A172 (cell line): ENCODE data around the gene BABAM2. TPM values are rescaled to one million over a fixed set of nuclear protein-coding genes. Genes with fewer than 3 reads are reported as not detected.
A peak's percentile ranks its signal among the peaks of the same experiment; 100 is the strongest.
"Not testable (repeated sequence)": the region's sequence is repeated elsewhere in the genome, so short reads cannot be mapped to it uniquely, and the experiment has no call there.

ENCODE experiments used
- DNase-seq: peaks from one replicate; pipeline ENCODE4 v3.0.0-alpha.2; 2015; ENCODE audit warnings: low spot score
- total RNA-seq: library from RNA; depleted of rRNA; stranded (reverse); fragments of >200 nt; shearing (Covaris generic); gene quantifications from 2 replicates; pipeline ENCODE4 v1.2.3, GENCODE V29; 2014

BABAM2 gene
- total RNA-seq, 1 experiment from 2014 or later = 36.5 TPM

DNA sequence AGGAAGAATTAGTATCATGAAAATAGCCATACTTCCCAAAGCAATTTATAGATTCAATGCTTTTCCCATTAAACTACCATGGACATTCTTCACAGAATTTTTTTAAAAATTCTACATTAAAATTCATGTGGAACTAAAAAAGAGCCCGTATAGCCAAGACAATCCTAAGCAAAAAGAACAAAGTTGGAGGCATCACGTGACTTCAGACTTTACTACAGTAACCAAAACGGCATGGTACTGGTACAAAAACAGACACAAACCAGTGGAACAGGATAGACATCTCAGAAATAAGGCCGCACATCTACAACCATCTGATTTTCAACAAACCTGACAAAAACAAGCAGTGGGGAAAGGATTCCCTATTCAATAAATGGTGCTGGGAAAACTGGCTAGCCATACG lies 440.2 kb downstream of the BABAM2 start:
- DNase-seq = not testable (repeated sequence)

DNA sequence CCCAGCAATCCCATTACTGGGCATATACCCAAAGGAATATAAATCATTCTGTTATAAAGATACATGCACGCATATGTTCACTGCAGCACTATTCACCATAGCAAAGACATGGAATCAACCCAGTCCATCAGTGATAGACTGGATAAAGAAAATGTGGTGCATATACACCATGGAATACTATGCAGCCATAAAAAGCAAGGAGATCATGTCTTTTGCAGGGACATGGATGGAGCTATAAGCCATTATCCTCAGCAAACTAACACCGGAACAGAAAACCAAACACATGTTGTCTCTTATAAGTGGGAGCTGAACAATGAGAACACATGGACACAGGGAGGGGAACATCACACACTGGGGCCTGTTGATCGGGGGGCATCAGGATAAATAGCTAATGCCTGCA lies 441.3 kb downstream of the BABAM2 start:
- not testable (repeated sequence) for DNase-seq

DNA sequence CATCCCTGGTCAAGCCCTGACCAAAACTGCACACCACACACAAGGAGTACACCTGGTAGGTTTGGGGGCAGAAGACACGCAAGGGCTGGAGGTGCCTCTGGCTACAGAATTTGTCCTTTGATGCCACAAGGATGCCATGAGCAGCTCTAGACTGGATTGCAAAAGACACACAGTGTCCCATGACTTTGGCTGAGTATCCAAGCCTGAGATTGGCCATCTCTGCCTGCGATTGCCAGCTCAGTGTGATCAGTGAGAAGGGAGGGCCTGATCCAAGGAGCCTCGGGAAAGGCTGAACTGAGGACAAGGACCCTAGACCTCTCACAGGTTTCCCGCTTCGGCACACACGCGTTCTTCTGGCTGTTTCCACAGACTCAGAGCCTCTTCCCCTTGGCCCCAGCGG lies 442.2 kb downstream of the BABAM2 start:
- DNase-seq = no peak

DNA sequence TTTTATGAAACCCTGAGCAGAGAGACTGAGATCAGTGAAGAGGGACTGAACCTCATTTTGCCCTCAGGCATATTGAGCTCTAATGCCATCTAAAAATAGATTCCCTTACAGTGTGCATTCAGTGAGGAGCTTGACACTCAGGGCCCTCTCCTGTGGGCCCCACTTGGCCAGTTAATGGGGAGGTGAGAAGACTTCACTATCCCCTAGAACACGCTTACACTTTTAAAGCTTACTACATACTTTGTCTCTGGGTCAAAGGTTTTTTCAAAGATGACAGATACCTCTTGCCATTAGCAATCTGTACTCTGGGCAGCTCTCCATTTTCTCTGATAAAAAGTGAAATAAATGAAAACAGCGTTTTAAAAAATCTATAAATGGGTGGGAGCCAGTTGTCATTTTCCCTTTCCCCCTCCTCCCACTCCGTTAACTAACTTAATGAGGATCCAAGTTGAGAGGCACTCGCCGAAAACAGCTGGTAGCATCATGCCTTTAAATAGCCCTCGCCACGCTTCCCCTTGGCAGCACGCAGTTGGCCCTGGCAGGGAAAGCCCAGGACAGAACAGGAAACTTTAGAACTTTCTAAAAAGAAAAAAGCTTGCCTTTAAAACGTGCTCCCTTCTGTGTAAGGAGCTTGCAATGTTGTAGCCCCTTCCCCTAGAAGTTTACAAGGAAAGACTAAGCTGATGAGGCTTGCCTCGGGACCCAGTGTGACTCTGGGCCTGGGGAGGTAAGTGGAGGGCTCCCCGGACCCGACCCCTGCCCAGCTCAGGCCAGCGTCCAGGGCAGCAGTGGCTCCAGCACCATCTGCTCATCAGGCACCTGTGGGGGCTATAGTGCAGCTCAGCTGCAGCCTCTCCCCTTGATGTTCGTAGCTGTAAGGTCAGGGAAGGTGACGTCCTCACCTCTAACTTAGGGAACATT lies 443.3 kb downstream of the BABAM2 start:
- no peak for DNase-seq

DNA sequence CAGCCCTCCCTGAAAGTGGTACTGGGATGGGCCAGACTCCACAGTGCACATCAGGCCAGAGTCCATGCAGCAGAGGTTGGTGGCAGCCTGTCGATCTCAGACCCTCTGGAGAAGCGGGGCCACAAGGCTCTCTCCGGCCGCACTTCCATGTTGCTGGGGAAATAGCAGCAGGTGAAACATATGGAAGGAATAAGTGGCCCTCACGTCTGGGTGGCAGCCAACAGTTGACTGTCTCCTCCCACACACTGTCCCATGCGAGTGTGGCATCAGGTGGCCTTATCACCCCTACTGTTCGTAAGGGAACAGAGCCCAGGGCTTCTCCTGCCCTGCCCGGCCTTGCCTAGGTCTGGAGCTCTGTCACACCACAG lies 444.0 kb downstream of the BABAM2 start:
- DNase-seq = no peak

DNA sequence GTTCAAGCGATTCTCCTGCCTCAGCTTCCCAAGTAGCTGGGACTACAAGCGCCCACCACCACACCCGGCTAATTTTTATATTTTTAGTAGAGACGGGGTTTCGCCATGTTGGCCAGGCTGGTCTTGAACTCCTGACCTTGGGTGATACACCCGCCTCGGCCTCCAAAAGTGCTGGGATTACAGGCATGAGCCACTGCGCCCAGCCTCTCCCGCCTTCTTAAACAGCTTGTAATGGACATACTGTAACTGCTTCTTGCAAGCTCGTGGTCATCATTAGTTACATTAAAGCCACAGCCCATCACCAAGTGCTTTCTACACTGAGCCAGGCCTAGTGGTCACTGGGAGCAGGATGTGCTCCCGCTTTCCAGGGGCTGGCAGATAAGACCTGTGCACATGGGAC lies 444.7 kb downstream of the BABAM2 start:
- not testable (repeated sequence) for DNase-seq

DNA sequence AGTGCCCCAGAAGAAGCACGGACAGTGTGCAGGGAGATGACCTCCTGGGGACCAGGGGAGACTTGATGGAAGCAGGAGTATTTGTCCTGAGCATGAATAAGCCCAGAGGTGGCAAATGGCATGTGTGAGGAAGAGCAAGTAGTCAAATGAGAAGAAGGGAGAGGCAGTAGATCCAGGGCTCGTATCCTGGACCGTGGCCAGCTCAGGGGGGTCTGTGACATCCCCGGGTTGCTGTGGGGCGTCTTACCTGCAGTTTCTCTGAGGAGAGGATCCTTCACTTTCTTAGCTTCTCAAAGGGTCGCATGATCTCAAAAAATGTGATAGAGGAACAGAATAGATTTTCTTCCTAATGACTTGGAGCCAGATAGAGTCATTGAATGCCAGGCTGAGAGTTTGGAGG lies 445.1 kb downstream of the BABAM2 start:
- DNase-seq = no peak

DNA sequence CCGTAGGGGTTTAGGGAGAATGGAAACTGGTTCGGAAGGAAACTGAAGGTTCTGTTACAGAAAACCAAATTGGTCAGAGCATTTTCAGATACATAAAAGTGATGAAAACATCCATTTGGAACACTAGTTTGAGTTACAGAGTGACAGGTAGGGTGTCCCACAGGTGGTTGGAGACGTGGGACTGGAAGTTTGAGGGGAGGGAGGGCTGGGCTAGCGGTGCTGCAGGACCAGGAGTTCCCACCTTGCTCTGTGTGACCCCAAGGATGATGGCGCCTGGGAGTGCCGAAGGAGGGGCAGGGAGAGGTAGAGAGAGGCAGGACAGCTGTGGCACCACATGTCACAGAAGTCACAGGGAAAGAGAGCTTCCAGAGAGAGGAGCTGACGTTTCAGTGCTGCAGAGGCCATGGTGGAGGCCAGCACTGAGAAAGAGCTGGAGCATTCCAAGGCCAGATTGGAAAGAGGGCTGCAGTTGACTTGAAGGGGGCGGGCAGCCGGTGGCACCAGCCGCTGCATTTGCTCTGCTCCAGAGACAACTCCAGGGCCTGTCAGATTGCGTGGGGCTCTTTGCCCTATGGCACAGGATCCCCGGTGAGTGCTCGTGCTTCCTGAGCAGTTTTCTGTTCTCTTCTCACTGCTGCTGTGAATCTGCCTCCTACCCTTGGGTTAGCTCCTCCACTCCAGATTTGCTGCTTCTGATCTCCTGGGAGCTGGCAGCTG lies 445.9 kb downstream of the BABAM2 start:
- no peak for DNase-seq

DNA sequence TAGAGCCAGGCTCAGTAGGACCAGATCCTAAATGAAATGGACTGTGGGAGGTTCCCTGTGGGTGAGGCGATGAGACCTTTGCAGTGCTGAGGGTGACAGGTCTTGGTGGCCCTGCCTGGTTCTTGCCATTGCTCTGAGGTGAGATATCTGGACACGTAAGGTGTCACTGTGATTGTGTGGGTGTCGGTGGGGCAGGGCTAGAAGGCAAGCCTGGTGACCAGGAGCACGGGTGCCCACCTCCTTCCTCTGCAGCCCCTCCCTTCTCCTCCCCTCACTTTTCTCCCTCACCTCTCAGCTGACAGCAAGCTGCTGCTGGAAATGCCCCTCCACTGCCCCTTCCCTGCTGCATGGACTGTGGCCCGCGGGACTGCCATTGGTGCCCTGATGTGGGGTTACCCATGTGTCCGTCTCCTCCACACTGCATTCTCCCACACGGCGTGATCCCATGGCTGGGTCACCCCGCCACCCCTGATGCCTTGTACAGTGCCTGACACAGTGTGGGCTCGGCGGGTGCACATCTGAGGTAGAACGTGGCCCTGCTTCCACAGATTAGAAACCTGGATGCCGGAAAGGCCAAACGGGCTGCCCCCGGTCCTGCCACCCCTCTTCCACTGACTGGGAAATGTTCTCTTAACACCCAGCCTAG lies 446.6 kb downstream of the BABAM2 start:
- no peak for DNase-seq

DNA sequence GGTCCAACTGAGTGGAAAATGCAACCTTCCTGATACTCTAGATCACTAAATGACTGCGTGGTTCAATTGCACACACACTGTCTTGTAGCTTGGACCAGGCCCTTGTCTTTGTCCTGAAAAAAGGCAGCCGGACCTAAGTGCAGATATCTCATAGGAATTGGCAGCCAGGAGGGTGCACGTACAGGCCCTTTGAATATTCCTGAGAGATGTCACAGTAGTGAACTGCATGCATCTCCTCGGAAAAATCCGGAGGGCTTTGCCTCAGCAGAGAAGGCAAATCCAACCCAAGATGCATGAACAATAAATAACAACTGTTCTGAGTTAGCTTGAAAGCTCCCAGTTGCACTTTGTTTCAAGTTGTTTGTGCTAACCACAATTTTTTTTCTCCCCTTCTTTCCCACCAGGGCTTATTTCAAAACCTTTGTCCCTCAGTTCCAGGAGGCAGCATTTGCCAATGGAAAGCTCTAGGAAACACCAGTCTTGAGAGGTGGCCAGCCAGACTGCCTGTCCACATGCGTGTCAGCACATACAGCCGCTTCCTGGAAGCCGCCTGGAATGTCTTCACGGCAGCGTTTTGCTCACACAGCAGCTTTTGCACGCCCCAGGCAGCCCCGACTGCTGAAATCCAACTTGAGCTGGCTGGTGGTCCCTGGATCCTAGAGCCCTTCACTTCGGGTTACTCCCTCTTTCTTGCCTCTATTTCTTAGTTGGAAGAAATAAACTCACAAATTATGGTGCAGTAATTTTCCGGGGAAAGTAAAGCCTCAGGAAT lies 447.7 kb downstream of the BABAM2 start:
- no peak for DNase-seq

DNA sequence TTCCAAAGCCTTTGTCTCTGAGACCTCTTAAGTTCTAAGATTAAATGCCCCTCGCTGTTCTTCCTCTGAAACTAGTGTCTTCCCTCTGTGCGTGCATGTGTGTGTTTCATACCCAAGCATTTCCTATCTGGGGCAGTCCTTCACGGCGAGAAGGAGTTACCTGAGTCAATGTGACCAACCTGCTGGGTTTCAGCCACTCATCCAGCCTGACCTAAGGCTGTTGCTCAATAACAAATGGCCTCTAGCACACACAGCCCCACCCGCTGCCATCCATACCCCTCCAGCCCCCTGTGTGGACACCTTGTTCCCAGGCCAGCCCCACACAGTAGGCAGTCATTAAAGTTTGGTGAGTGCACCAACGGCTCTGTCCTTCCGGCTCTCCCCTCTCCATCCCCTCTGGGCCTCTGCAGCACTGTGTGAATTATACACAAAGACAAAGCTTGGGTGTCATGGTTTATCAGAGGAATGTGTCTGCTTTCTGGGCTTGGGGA lies 448.3 kb downstream of the BABAM2 start:
- no peak for DNase-seq

DNA sequence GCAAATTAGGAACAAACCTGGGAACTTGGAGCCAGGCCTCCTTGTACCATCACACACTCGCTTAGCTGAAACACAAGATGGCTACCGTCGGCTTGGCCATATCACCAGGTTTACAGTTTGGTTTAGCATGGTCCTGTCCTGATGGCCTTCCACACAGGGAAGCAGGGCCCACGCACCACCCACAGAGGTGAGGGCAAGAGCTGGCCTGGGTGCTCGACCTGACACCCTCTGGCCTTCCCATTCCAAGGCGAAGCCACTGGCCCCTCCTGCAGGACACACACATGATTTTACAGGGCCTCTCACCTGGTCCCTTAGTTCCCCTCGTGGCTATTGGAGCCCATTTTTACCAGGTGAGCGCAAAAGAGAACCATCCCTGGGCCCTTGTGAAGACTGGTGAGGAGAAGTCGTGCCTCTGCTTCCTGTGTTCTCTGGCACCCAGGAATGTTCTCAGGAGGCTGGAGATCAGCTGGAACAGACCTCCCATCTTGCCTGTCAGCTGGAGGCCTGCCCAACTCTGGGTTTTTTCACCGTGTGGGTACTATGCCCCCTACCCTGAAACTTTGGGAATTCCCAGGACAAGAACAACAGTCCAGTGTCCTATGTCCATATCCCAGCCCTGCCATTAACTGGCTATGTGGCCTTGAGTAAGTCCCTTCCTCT lies 449.1 kb downstream of the BABAM2 start:
- DNase-seq = no peak

DNA sequence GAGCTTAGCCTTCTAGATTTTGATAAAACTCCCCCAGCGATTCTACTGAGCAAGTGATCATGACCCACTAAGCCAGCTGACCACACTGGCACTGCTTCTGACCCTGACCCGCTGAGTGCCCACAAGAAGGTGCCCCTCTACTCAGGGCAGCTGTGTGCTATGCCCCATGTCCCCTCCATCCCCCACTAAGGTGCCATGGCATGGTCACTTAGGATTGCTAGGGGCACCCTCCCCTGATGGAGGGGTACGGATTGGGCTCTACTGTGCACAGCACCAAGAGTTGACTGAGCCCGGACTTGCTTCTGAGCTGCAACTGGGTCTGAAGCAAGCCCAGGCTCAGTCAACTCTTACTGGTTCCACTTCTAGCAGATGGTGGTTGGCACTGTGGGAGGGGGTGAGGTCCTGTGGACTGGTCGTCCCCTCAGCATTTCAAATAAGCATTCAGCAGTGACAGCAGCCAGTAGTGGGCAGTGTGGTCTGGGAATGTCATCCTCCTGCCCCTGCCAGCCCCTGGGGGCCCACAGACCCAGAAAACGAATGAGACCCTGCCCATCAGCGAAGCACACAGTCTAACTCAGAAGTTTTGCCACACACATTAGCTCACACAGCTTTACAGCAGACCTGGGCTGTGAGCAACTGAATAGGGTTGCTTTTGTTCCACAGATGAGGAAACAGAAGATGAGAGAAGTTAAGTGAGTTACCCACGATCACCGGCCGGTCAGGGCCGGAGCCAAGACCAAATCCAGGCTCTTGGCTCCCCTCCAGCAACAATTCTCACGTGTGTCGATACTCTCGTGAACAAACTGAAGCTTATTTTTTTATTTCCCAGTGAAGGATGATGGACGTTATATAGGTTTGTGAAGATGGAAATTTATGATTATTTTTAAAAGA lies 450.0 kb downstream of the BABAM2 start:
- DNase-seq = no peak

DNA sequence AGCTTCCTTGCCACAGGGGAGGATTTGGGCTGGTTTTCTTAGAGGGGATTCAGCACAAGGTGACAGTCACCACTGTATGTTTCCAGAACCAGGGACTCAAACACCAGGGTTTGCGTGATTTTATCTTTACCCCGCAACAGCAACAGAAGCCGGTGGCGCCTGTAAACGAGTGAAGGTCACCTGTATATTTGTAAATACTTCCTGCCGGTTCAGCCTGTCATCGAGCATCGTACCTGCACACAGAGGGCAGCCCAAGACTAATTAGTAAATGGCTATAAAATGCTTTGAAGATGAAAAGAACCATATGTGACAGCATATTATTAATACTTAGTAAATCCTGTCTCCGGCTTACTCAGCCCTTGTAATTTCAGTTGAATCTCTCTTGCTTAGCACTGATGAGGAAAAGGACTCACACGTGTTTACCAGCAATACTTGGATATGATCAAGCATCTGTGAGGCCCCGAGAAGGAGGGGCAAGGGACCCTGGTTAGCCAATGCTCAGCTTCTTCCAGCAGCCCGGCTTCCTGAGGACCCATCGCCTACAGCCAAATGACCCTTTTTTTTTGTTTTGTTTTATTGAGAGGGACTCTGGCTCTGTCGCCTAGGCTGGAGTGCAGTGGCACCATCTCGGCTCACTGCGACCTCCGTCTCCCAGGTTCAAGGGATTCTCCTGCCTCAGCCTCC lies 450.8 kb downstream of the BABAM2 start:
- no peak for DNase-seq

DNA sequence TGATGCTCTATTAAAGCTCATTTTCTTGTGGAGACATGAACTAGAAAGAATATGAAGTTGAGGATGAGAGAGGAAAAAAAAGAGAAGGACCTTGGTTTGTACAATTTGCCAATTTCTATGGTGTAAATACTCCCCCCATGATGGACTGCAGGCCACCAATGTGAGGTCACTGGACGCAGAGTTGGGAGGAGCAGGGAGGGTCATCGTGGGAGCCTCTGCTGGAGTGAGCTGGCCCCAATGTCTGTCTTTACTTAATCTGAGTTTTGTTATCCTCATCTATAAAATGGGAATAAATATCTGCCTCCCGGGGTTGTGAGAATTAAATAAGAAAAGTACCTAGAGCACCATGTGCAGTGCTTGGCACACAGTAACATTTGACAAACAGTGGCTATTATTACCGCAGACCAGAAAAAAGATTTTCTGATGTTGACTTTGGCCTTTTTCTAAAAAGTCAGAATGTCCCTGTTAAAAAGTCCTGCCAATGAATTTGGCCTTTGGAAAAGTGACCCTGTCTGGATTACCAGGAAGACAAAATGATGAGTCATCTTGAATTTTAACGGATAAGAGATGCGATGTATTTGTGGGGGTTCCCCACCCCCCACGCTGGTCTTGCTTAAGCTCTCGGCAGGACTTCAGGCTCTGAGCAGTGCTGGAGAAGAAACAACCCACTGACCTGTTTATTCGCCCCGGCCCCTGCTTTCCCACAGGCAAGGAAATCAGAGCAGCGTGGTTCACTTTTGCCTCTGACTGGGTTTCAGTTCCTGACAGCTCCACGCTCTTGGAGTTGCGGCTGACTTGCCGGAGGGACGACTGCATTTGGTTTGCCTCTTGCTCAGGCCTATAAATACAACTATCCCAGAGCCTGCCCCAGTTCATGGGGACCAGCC lies 451.8 kb downstream of the BABAM2 start:
- peak; percentile 74 for DNase-seq

DNA sequence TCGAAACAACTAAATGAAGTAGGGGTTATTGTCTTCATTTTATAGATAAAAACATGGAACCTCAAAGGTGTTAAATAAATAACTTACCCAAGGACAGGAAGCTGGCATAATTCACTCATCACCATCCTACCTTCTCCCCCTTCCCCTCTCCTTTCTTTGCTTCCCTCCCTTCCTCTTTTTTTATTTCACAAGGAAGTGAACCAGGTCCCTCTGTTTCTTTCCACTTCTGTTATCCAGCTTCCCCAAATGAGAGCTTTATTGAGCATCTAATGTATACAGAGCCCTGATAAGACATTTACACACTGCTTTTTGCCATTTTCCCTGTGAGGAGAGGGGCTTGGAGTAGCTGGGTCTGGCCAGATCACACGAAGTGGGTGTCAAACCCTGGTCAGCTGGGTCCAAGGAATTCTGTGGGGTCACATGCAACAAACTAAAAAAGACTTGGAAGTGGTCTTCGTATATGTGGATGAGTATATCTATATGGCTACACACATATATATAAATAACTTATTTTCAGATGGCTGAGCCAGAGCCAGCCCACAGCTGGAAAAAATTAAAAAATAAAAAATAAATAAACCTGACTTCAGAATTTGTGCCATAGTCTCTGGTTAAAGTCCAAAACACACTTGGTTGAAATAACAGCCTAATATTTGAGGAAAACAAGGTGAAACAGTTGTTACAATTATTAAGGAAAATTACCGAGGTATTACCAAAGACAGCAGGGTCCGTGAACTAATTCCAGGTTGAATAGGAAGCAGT lies 452.8 kb downstream of the BABAM2 start:
- DNase-seq = no peak

DNA sequence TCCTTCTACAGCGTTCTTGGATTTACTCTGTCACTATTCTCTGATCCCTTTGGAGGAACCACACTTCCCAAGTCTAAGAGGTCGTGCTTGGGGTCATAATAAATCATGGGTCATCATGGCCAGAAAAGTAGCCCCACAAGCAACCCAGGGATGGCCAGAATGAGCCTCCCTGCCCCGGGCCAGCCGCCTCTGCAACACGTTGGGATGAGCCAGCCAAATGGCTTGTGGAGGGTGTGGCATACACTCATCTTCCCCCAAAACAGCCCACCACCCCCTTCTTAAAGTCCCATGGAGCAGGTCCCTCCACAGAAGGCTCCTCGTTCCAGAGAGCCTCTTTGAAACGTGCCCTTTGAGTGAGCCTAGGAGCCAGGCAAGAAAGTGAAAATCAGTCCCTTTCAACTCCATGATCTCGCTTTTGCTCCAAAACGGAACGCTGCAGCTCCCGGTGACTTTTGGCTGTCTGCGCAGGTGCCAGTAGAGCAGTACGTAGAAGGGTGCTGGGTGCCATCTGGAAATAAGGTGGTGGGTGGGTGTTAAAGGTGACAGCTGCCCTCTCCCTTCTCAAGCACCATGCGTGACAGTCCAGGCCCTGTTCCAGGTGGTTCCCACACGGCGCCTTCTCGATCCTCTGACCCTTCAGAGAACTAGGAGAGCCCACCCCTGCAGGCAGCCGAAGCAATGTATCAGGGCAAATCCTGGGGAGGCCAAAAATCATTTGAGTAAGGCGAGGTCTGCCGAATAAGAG lies 453.6 kb downstream of the BABAM2 start:
- no peak for DNase-seq
